GM23338 (cell line): Measurements from ENCODE around the gene TMEM163. TPM values are rescaled to one million over a fixed set of nuclear protein-coding genes. Genes with fewer than 3 reads are reported as not detected.

Experiments used
- ATAC-seq: fragments of 200-7000 bp; cut with Tn5 transposase; 3 replicates; pipeline ENCODE4 v1.9.1; 2020
- DNase-seq: peaks from one replicate; pipeline ENCODE4 v3.0.0-alpha.2; 2015; ENCODE audit warnings: low spot score
- H2AFZ ChIP-seq: fragments of 200-600 bp; sonication (generic); 2 replicates; pipeline ENCODE4 v1.8.0; 2016; ENCODE audit warnings: antibody characterized with exemption, mild to moderate bottlenecking, moderate library complexity
- H3F3A ChIP-seq: fragments of 200-600 bp; sonication (generic); replicated peaks from 2 replicates; pipeline ENCODE4 v1.8.0; 2017; ENCODE audit warnings: antibody characterized with exemption, mixed run types, low read depth
- H3K27ac ChIP-seq: fragments of 200-600 bp; sonication (generic); 2 replicates; pipeline ENCODE4 v1.6.1; 2016; ENCODE audit warnings: low read depth
- H3K27me3 ChIP-seq: fragments of 200-600 bp; sonication (generic); 2 replicates; pipeline ENCODE4 v1.8.0; 2016; ENCODE audit warnings: mild to moderate bottlenecking, mixed run types, moderate library complexity; ENCODE audit not compliant: insufficient read depth
- H3K36me3 ChIP-seq: fragments of 200-600 bp; sonication (generic); 2 replicates; pipeline ENCODE4 v1.8.0; 2016; ENCODE audit warnings: mild to moderate bottlenecking; ENCODE audit not compliant: insufficient read depth
- H3K4me1 ChIP-seq: fragments of 200-600 bp; sonication (generic); 2 replicates; pipeline ENCODE4 v1.8.0; 2016; ENCODE audit warnings: mild to moderate bottlenecking, moderate library complexity; ENCODE audit not compliant: insufficient read depth
- H3K4me2 ChIP-seq: fragments of 200-600 bp; sonication (generic); 2 replicates; pipeline ENCODE4 v1.7.1; 2017; ENCODE audit warnings: mixed run types
- H3K4me3 ChIP-seq: fragments of 200-600 bp; sonication (generic); 2 replicates; pipeline ENCODE4 v1.6.1; 2016; ENCODE audit warnings: mixed run types
- H3K79me2 ChIP-seq: fragments of 200-600 bp; sonication (generic); replicated peaks from 2 replicates; pipeline ENCODE4 v1.8.0; 2017; ENCODE audit warnings: mild to moderate bottlenecking; ENCODE audit not compliant: insufficient read depth
- H3K9me2 ChIP-seq: fragments of 200-600 bp; sonication (generic); 2 replicates; pipeline ENCODE4 v1.8.0; 2017; ENCODE audit not compliant: insufficient read depth
- H4K20me1 ChIP-seq: fragments of 200-600 bp; sonication (generic); replicated peaks from 2 replicates; pipeline ENCODE4 v1.8.0; 2017; ENCODE audit warnings: mild to moderate bottlenecking; ENCODE audit not compliant: insufficient read depth
- H3K27ac Mint-ChIP-seq: 2 replicates; pipeline ENCODE4 v1.8.0; 2020; ENCODE audit warnings: inconsistent platforms, mild to moderate bottlenecking, moderate library complexity, mixed read lengths
- H3K27me3 Mint-ChIP-seq: 3 replicates; pipeline ENCODE4 v1.8.0; 2022; ENCODE audit warnings: low read depth, mild to moderate bottlenecking, moderate library complexity, mixed read lengths, inconsistent platforms; ENCODE audit not compliant: insufficient read depth, poor library complexity
- H3K36me3 Mint-ChIP-seq: 3 replicates; pipeline ENCODE4 v1.8.0; 2021; ENCODE audit warnings: low read depth, mild to moderate bottlenecking, inconsistent platforms, moderate library complexity, mixed read lengths
- H3K4me1 Mint-ChIP-seq: 3 replicates; pipeline ENCODE4 v1.8.0; 2020; ENCODE audit warnings: mild to moderate bottlenecking, inconsistent platforms, mixed read lengths
- H3K4me3 Mint-ChIP-seq: 3 replicates; pipeline ENCODE4 v1.8.0; 2021; ENCODE audit warnings: moderate library complexity, mild to moderate bottlenecking, inconsistent platforms, mixed read lengths
- H3K9me3 Mint-ChIP-seq: 3 replicates; pipeline ENCODE4 v1.8.0; 2020; ENCODE audit warnings: moderate library complexity, mild to moderate bottlenecking, inconsistent platforms, mixed read lengths
- CREB1 ChIP-seq: fragments of 250-450 bp; sonication (Bioruptor Pico); IDR thresholded peaks from 2 replicates; pipeline ENCODE4 v1.5.0; 2020; ENCODE audit warnings: low read depth, mild to moderate bottlenecking, moderate library complexity
- EZH2 ChIP-seq: fragments of 200-600 bp; sonication (generic); IDR thresholded peaks from one replicate; pipeline ENCODE4 v1.8.0; 2017; ENCODE audit warnings: antibody characterized with exemption, mild to moderate bottlenecking, low read depth; ENCODE audit not compliant: unreplicated experiment
- EZH2phosphoT487 ChIP-seq: fragments of 200-600 bp; sonication (generic); IDR thresholded peaks from one replicate; pipeline ENCODE4 v1.8.1; 2018; ENCODE audit warnings: antibody characterized with exemption; ENCODE audit not compliant: unreplicated experiment
- JUNB ChIP-seq: IDR thresholded peaks from one replicate; pipeline ENCODE4 v1.6.1; 2016; ENCODE audit warnings: antibody characterized with exemption; ENCODE audit not compliant: unreplicated experiment
- NANOG ChIP-seq: IDR thresholded peaks from 2 replicates; pipeline ENCODE4 v1.6.1; 2016; ENCODE audit warnings: antibody characterized with exemption, borderline replicate concordance
- POLR2AphosphoS5 ChIP-seq: IDR thresholded peaks from 2 replicates; pipeline ENCODE4 v1.6.1; 2016; ENCODE audit warnings: antibody characterized with exemption, low read depth
- STAT1 ChIP-seq: IDR thresholded peaks from one replicate; pipeline ENCODE4 v1.6.1; 2016; ENCODE audit warnings: antibody characterized with exemption; ENCODE audit not compliant: unreplicated experiment
- ZNF114 ChIP-seq: fragments of 250-450 bp; sonication (Bioruptor Pico); IDR thresholded peaks from 2 replicates; pipeline ENCODE4 v1.5.0; 2020; ENCODE audit warnings: mild to moderate bottlenecking, moderate library complexity
- ZNF331 ChIP-seq: fragments of 250-450 bp; sonication (Bioruptor Pico); IDR thresholded peaks from 2 replicates; pipeline ENCODE4 v1.5.0; 2020; ENCODE audit warnings: low read depth, mild to moderate bottlenecking, moderate library complexity
- polyA plus RNA-seq: library from polyadenylated mRNA; unstranded; fragments of >200 nt; fragmentation: Nextera tagmentation; extraction: Ambion mirVana; gene quantifications from 2 replicates; pipeline ENCODE4 v1.2.1, GENCODE V29; 2016
- total RNA-seq: library from RNA; depleted of rRNA; stranded (reverse); fragments of >200 nt; shearing (Covaris generic); gene quantifications from 2 replicates; pipeline ENCODE4 v1.2.3, GENCODE V29; 2014
- TF ChIP-seq, protein P1 (sequence below): IDR thresholded peaks from 2 replicates; pipeline ENCODE4 v1.6.1; 2016; ENCODE audit warnings: antibody characterized with exemption
- TF ChIP-seq, protein P2 (sequence below), 2 experiments: fragments of 200-600 bp in 1 of 2; sonication (generic) in 1 of 2; conservative IDR thresholded peaks; 2 replicates each; pipeline versions ENCODE4 v1.5.1 to v1.6.1; 2016 to 2017; ENCODE audit warnings: antibody characterized with exemption in 2 of 2, low read depth in 2 of 2, mild to moderate bottlenecking in 2 of 2, moderate library complexity in 1 of 2

Gene TMEM163
- total and polyA plus RNA-seq, 2 experiments from 2014 or later, result 1.1 to 1.8 TPM

DNA sequence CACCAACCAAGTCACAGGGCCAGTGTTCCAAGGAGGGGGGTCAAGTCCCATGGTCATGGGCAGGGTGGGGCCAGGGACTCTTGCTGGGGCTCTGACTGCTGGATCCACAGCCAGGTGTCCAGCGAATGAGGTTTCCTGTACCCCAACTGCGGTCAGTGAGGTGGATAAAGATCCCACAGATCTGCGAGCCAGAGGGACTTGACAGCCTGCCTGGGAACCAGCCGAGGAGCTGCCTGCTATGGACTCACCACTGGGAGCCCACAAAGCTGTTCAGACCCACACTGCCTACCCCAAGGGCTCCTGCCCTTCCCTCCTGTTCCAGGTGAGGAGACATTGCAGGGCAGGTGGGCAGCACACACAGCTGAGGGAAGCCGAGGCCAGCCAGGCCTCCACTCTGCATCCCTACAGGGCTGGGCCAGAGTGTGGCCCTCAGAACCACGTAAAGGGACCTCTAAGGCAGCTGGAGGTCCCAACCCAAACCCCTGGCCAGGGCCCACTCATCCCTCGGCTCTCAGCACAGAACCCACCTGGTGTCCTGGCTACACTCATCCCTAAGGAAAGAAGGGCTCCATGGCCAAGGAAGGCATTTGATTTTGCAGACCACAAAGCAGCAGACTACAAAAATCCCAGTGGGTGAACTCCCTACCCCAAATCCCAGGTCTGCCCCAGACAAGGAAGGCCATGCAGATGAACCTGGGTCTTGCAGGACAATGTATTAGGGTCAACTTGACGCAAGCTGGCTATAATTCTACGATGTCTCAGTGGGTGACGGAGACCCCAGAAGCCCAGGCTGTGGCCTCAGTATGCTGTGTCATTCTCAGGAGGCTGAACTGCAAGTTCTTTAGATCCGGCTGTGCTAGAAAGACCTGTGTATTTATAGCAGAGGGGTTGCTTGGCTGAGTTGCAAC is 255.8 kb downstream of the TMEM163 start (continued):
- TF ChIP-seq, protein P1, sequence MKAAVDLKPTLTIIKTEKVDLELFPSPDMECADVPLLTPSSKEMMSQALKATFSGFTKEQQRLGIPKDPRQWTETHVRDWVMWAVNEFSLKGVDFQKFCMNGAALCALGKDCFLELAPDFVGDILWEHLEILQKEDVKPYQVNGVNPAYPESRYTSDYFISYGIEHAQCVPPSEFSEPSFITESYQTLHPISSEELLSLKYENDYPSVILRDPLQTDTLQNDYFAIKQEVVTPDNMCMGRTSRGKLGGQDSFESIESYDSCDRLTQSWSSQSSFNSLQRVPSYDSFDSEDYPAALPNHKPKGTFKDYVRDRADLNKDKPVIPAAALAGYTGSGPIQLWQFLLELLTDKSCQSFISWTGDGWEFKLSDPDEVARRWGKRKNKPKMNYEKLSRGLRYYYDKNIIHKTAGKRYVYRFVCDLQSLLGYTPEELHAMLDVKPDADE, result no peak
- TF ChIP-seq EZH2phosphoT487, result no peak
- TF ChIP-seq NANOG, result no peak
- TF ChIP-seq EZH2, result no peak
- TF ChIP-seq CREB1 (CRISPR knock-in tag), result no peak
- TF ChIP-seq, protein P2, sequence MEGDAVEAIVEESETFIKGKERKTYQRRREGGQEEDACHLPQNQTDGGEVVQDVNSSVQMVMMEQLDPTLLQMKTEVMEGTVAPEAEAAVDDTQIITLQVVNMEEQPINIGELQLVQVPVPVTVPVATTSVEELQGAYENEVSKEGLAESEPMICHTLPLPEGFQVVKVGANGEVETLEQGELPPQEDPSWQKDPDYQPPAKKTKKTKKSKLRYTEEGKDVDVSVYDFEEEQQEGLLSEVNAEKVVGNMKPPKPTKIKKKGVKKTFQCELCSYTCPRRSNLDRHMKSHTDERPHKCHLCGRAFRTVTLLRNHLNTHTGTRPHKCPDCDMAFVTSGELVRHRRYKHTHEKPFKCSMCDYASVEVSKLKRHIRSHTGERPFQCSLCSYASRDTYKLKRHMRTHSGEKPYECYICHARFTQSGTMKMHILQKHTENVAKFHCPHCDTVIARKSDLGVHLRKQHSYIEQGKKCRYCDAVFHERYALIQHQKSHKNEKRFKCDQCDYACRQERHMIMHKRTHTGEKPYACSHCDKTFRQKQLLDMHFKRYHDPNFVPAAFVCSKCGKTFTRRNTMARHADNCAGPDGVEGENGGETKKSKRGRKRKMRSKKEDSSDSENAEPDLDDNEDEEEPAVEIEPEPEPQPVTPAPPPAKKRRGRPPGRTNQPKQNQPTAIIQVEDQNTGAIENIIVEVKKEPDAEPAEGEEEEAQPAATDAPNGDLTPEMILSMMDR (conservative IDR thresholded peaks at IDR 0.05; ENCODE audit: low read depth in 2 of 2), result no peak
- TF ChIP-seq JUNB, result no peak
- TF ChIP-seq STAT1, result no peak
- TF ChIP-seq ZNF114 (CRISPR knock-in tag), result no peak
- no peak for TF ChIP-seq ZNF331

DNA sequence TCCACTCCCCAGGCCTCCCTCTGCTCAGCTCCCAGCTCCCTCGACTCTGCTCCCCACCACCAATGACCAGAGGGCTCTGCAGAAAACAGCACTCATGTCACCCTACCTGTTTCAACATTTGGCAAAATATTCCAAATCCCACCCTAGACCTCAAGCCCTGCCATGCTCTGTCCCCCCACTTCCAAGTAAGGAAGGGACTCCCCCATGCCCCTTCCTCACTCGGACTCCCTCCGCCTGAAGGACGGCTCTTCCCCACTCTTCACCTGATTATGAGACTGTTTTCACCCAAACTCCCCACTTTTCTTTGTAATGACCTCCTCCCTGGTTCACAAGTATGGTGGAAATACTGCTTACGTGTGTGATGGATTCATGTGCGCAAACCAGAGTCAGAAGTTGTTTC is 256.5 kb downstream of the TMEM163 start:
- Histone ChIP-seq H3K9me2 (no peaks in the 10 kb centered on the region), H3F3A (no peaks in the 10 kb centered on the region), H3K79me2 (no peaks in the 10 kb centered on the region), H3K27ac (no peak overlapping the region), H3K4me1 (no peaks in the 10 kb centered on the region), H3K36me3 (no peaks in the 10 kb centered on the region), H3K4me3 (no peak overlapping the region), H3K4me2 (no peak overlapping the region), H4K20me1 (no peaks in the 10 kb centered on the region), H2AFZ (no peak overlapping the region), H3K27me3 (no peaks in the 10 kb centered on the region)
- peaks cover 8% of the 10 kb centered on the region for H3K4me1 Mint-ChIP-seq
- no peak overlapping the region for H3K4me3 Mint-ChIP-seq
- H3K36me3 Mint-ChIP-seq, result no peaks in the 10 kb centered on the region
- ATAC-seq, result no peak
- H3K27ac Mint-ChIP-seq, result no peak overlapping the region
- H3K27me3 Mint-ChIP-seq, result no peaks in the 10 kb centered on the region
- no peaks in the 10 kb centered on the region for H3K9me3 Mint-ChIP-seq
- DNase-seq, result no peak
- TF ChIP-seq POLR2AphosphoS5, result no peak
- TF ChIP-seq, protein P1, result no peak
